Cardiac muscle cell (in vitro differentiated cells and primary cell): Measurements from ENCODE around the gene BMS1. TPM values are rescaled to one million over a fixed set of nuclear protein-coding genes. Genes with fewer than 3 reads are reported as not detected.
"Not testable (repeated sequence)": the region's sequence is repeated elsewhere in the genome, so short reads cannot be mapped to it uniquely, and the experiment has no call there.

Experiments
- DNase-seq, 2 donors: peaks; one replicate each; pipeline versions ENCODE4 v3.0.0 to v3.0.0-alpha.2; 2010 to 2017; ENCODE audit warnings: low read depth in 1 of 2, low spot score in 1 of 2
- H3K27ac ChIP-seq: fragments of 200-600 bp; sonication (generic); 2 replicates; pipeline ENCODE4 v1.5.1; 2016
- H3K27me3 ChIP-seq: fragments of 200-600 bp; sonication (generic); 2 replicates; pipeline ENCODE4 v1.6.0; 2016; ENCODE audit warnings: control low read depth
- H3K36me3 ChIP-seq: fragments of 200-600 bp; sonication (generic); 2 replicates; pipeline ENCODE4 v1.5.1; 2016; ENCODE audit warnings: control low read depth
- H3K4me1 ChIP-seq: fragments of 200-600 bp; sonication (generic); 2 replicates; pipeline ENCODE4 v1.8.1; 2017; ENCODE audit warnings: low read depth, mild to moderate bottlenecking, mixed run types
- H3K4me3 ChIP-seq: fragments of 200-600 bp; sonication (generic); 2 replicates; pipeline ENCODE4 v1.5.1; 2016; ENCODE audit warnings: mild to moderate bottlenecking
- H3K9me3 ChIP-seq: fragments of 200-600 bp; sonication (generic); 2 replicates; pipeline ENCODE4 v1.5.1; 2017; ENCODE audit warnings: low read depth, mild to moderate bottlenecking, control low read depth
- CTCF ChIP-seq: IDR thresholded peaks from 2 replicates; pipeline ENCODE4 v1.5.1; 2012; ENCODE audit warnings: low read depth, mild to moderate bottlenecking, low read length
- polyA plus RNA-seq: library from polyadenylated mRNA; unstranded; fragments of >200 nt; fragmentation: Nextera tagmentation; extraction: Ambion mirVana; gene quantifications from 2 replicates; pipeline ENCODE4 v1.2.1, GENCODE V29; 2016
- total RNA-seq: library from RNA; depleted of rRNA; stranded (reverse); fragments of >200 nt; gene quantifications from 2 replicates; pipeline ENCODE4 v1.2.3, GENCODE V29; 2016

The BMS1 gene
- total and polyA plus RNA-seq, 2 experiments from 2014 or later: 13.7 to 14.8 TPM

- TF ChIP-seq CTCF: no peak
- DNase-seq: no peak
- no peaks in the 10 kb centered on the region for H3K4me1 ChIP-seq
- no peaks in the 10 kb centered on the region for H3K9me3 ChIP-seq
- peaks cover 22% of the 10 kb centered on the region for H3K36me3 ChIP-seq
- no peaks in the 10 kb centered on the region for H3K27me3 ChIP-seq
- H3K27ac ChIP-seq: no peak overlapping the region
- no peak overlapping the region for H3K4me3 ChIP-seq
Measured at GRCh38 chr10:42816912-42817311, 34.3 kb downstream of the BMS1 start.

GRCh38 chr10:42817417-42817816, 34.8 kb downstream of the BMS1 start:
- not testable (repeated sequence) for H3K9me3 ChIP-seq, H3K4me1 ChIP-seq, H3K4me3 ChIP-seq, DNase-seq, H3K27me3 ChIP-seq, H3K27ac ChIP-seq
- peaks cover 24% of the 10 kb centered on the region for H3K36me3 ChIP-seq

- not testable (repeated sequence) for H3K27ac ChIP-seq, H3K4me1 ChIP-seq, H3K9me3 ChIP-seq, H3K4me3 ChIP-seq, H3K27me3 ChIP-seq, DNase-seq
- H3K36me3 ChIP-seq: peaks cover 33% of the 10 kb centered on the region
Measured at GRCh38 chr10:42826759-42827158, 44.2 kb downstream of the BMS1 start.

GRCh38 chr10:42827201-42827600, 44.6 kb downstream of the BMS1 start:
- Histone ChIP-seq H3K4me1 (no peaks in the 10 kb centered on the region), H3K27ac (no peak overlapping the region), H3K36me3 (peaks cover 33% of the 10 kb centered on the region), H3K9me3 (no peaks in the 10 kb centered on the region), H3K4me3 (no peak overlapping the region), H3K27me3 (no peaks in the 10 kb centered on the region)
- TF ChIP-seq CTCF: no peak
- no peak for DNase-seq

GRCh38 chr10:42828391-42828790, 45.8 kb downstream of the BMS1 start:
- H3K36me3 ChIP-seq: peaks cover 28% of the 10 kb centered on the region
- H3K9me3 ChIP-seq, DNase-seq, H3K4me3 ChIP-seq, H3K27me3 ChIP-seq, H3K27ac ChIP-seq, H3K4me1 ChIP-seq: not testable (repeated sequence)

GRCh38 chr10:42830237-42830636, 47.6 kb downstream of the BMS1 start:
- H3K27me3 ChIP-seq: no peaks in the 10 kb centered on the region
- no peak for DNase-seq
- H3K4me3 ChIP-seq: no peak overlapping the region
- peaks cover 19% of the 10 kb centered on the region for H3K36me3 ChIP-seq
- no peak overlapping the region for H3K27ac ChIP-seq
- H3K4me1 ChIP-seq: no peaks in the 10 kb centered on the region
- H3K9me3 ChIP-seq: no peaks in the 10 kb centered on the region
- no peak for TF ChIP-seq CTCF

GRCh38 chr10:42836096-42836495, 53.5 kb downstream of the BMS1 start:
- Histone ChIP-seq H3K27me3 (peaks cover 34% of the 10 kb centered on the region), H3K4me1 (no peaks in the 10 kb centered on the region), H3K4me3 (no peak overlapping the region), H3K36me3 (peaks cover 6% of the 10 kb centered on the region), H3K27ac (no peak overlapping the region), H3K9me3 (no peaks in the 10 kb centered on the region)
- no peak for TF ChIP-seq CTCF
- no peak for DNase-seq
